Endometrial microvascular endothelial cells (primary cell): ENCODE results near the gene ZNF211. TPM values are rescaled to one million over a fixed set of nuclear protein-coding genes. Genes with fewer than 3 reads are reported as not detected.

Experiments
- total RNA-seq: library from RNA; depleted of rRNA; stranded (reverse); fragments of >200 nt; gene quantifications from one replicate; pipeline ENCODE4 v1.2.3, GENCODE V29; 2015; ENCODE audit errors: inconsistent ontology term

ZNF211 gene
- total RNA-seq, 1 donor from 2014 or later = 1.7 TPM

Other genes with a start within 250 kb of the ZNF211 start
- 7.5 TPM for gene ZNF548, start 243.3 kb upstream of the ZNF211 start, total RNA-seq
- gene ZNF17, start 222.0 kb upstream of the ZNF211 start, total RNA-seq = 4.5 TPM
- gene ZNF749, start 197.8 kb upstream of the ZNF211 start, total RNA-seq = 6.3 TPM
- not detected for gene VN1R1, start 176.0 kb upstream of the ZNF211 start, total RNA-seq
- gene ZNF772, start 155.6 kb upstream of the ZNF211 start, total RNA-seq = 4.7 TPM
- gene ZNF419, start 145.4 kb upstream of the ZNF211 start, total RNA-seq = 5.9 TPM
- gene ZNF773, start 133.2 kb upstream of the ZNF211 start, total RNA-seq = 2.0 TPM
- gene ZNF549, start 105.8 kb upstream of the ZNF211 start, total RNA-seq = 1.0 TPM
- gene ZNF550, start 73.3 kb upstream of the ZNF211 start, total RNA-seq = 3.1 TPM
- 2.5 TPM for gene ZNF416, start 54.3 kb upstream of the ZNF211 start, total RNA-seq
- 0.28 TPM for gene ZIK1, start 49.0 kb upstream of the ZNF211 start, total RNA-seq
- 14.5 TPM for gene ZNF530, start 33.3 kb upstream of the ZNF211 start, total RNA-seq
- gene ZNF134, start 18.9 kb upstream of the ZNF211 start, total RNA-seq = 5.9 TPM
- gene ZSCAN4, start 35.8 kb downstream of the ZNF211 start, total RNA-seq = not detected
- 5.1 TPM for gene ZNF551, start 48.8 kb downstream of the ZNF211 start, total RNA-seq
- gene ZNF154, start 76.0 kb downstream of the ZNF211 start, total RNA-seq = under 0.01 TPM
- 4.1 TPM for gene ZNF671, start 94.5 kb downstream of the ZNF211 start, total RNA-seq
- 6.3 TPM for gene ZNF776, start 113.6 kb downstream of the ZNF211 start, total RNA-seq
- gene ZNF586, start 136.5 kb downstream of the ZNF211 start, total RNA-seq = 11.5 TPM
- gene ZNF552, start 181.7 kb downstream of the ZNF211 start, total RNA-seq = 3.4 TPM
- gene ZNF587B, start 197.1 kb downstream of the ZNF211 start, total RNA-seq = 7.4 TPM
- gene ZNF587, start 216.7 kb downstream of the ZNF211 start, total RNA-seq = 35.4 TPM